ENCODE measurements around the gene SUMF1. TPM values are rescaled to one million over a fixed set of nuclear protein-coding genes. Genes with fewer than 3 reads are reported as not detected.
"Not testable (repeated sequence)": the region's sequence is repeated elsewhere in the genome, so short reads cannot be mapped to it uniquely, and the experiment has no call there.

Gene SUMF1
- total and polyA plus RNA-seq, 2 experiments from 2014 or later = 23.5 to 29.9 TPM

DNA sequence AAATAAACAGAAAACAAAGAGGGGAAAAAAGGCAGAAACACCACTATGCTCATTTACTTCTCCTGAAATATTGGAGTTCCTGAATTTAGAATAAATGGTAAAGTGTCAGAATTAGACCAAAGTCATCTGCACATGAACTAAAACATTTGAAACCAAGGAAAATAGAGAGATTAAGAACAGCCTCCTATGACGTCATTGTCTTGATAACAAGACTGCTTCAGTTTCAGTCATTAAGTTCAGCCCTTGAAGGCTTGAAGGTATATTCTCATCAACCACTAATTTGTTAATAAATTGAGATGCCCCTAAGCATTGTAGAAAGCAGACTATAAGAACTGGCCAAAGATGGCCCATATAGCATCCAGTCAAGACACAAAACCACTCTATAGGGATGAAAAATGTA lies 2.5 kb downstream of the SUMF1 start:
- Histone ChIP-seq H3K4me1 (ENCODE audit: low read depth) (no peaks in the 10 kb centered on the region), H3K4me3 (no peak overlapping the region), H3K36me3 (no peaks in the 10 kb centered on the region), H3K9me3 (ENCODE audit: low read depth) (no peaks in the 10 kb centered on the region), H3K27ac (no peak overlapping the region), H3K27me3 (no peaks in the 10 kb centered on the region)
- TF ChIP-seq, protein P1, sequence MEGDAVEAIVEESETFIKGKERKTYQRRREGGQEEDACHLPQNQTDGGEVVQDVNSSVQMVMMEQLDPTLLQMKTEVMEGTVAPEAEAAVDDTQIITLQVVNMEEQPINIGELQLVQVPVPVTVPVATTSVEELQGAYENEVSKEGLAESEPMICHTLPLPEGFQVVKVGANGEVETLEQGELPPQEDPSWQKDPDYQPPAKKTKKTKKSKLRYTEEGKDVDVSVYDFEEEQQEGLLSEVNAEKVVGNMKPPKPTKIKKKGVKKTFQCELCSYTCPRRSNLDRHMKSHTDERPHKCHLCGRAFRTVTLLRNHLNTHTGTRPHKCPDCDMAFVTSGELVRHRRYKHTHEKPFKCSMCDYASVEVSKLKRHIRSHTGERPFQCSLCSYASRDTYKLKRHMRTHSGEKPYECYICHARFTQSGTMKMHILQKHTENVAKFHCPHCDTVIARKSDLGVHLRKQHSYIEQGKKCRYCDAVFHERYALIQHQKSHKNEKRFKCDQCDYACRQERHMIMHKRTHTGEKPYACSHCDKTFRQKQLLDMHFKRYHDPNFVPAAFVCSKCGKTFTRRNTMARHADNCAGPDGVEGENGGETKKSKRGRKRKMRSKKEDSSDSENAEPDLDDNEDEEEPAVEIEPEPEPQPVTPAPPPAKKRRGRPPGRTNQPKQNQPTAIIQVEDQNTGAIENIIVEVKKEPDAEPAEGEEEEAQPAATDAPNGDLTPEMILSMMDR (IDR thresholded peaks at IDR 0.05; ENCODE audit: low read depth, low read length) = no peak
- no peak for DNase-seq (ENCODE audit: low read depth in 1 of 2, low spot score in 1 of 2)

DNA sequence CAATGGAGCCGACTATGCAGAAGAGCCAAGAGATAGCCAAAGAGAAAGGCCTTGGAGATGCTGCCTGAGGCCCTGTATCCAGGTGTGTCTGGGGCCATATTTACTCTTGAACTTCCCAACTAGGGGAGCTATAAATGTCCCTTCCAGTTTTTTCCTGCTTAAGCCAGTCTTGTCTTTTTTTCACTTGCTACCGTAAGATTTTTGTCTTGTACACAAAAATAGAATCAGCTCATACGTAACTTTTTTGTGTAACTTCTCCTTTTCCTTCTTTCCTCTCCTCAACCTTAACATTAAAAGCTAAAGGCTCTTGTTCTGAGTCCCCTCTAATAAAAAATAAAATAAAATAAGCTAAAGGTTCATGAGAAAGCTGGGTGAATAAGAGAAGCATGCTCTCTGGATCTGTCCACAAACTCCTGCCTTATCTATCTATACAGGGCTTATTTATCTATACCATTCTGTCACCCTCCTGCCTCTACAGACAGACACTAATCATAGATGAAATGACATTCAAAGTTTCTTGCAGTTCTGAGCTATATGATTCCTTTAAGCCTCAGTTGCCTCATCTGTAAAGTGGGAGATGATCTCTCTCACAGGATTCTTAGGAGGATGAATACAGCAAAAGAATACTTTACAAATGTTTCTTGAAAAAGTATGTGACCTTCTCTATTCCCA lies 4.6 kb downstream of the SUMF1 start:
- Histone ChIP-seq H3K4me1 (ENCODE audit: low read depth) (no peaks in the 10 kb centered on the region), H3K36me3 (no peaks in the 10 kb centered on the region), H3K4me3 (no peak overlapping the region), H3K27ac (no peak overlapping the region), H3K27me3 (no peaks in the 10 kb centered on the region), H3K9me3 (ENCODE audit: low read depth) (no peaks in the 10 kb centered on the region)
- DNase-seq (ENCODE audit: low read depth in 1 of 2, low spot score in 1 of 2) = no peak
- TF ChIP-seq, protein P1 (IDR thresholded peaks at IDR 0.05; ENCODE audit: low read depth, low read length) = no peak

DNA sequence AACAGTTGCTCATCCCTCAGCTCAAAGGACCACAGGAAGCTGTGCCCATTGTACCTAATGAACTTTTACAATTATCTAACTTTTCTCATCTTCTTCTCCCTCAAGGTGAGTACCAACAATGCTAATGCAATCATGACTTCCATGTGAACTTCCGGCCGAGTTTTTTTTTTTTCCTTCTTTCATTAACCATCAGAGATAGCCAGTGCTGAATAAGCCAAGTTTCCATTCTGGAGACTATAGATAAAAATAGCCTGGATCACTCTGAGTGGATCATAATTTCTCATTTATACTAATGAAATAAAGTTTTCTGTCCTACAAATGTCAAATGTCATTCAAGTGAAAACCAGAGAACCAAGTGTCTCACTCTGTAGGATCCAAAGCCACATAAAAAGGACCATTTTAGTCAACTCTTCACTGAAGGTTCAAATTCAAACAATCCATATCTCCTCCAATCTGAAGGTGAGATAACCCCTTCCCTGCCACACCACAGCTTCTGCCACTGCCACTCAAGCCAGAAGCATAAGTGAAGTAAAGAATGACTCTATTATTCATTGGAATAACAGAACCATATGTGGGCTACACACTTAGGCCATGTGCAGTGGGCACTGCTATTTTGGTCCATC lies 5.5 kb downstream of the SUMF1 start:
- Histone ChIP-seq H3K36me3 (no peaks in the 10 kb centered on the region), H3K4me1 (ENCODE audit: low read depth) (no peaks in the 10 kb centered on the region), H3K27ac (no peak overlapping the region), H3K9me3 (ENCODE audit: low read depth) (no peaks in the 10 kb centered on the region), H3K4me3 (no peak overlapping the region), H3K27me3 (no peaks in the 10 kb centered on the region)
- DNase-seq (ENCODE audit: low read depth in 1 of 2, low spot score in 1 of 2) = no peak
- TF ChIP-seq, protein P1 (IDR thresholded peaks at IDR 0.05; ENCODE audit: low read depth, low read length) = no peak

DNA sequence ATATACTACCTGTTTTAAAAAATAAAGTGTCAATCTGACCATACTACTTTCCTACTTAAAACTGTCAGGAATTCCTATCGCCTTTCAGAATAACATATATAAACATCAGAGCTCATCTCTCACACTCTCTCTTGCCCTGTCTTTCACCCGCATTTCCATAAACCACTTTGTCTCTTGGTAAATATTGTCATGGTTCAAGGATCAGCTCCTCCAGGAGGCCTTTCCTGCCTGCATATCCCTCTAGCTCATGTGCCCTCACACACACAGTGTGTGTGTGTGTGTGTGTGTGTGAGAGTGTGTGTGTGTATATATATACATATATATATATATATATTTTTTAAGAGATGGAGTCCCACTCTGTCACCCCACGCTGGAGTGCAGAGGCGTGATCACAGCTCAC lies 6.7 kb downstream of the SUMF1 start:
- no peak overlapping the region for H3K27ac ChIP-seq

DNA sequence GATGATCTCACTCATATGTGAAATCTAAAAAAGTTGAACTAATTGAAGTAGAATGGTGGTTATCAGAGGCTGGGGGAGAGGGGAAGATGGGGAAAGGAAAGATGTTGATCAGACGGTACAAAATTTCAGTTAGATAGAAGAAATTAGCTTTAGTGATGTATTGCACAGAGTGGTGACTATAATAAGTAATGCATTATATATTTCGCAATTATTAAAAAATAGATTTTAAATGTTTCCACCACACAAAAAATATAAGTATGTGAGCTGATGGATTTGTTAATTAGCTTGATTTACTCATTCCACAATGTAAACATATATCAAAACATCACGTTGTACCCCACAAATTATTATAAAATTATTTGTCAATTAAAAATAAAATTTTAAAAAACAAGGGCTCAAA lies 8.1 kb downstream of the SUMF1 start:
- no peaks in the 10 kb centered on the region for H3K9me3 ChIP-seq (ENCODE audit: low read depth)
- H3K27ac ChIP-seq = no peak overlapping the region
- no peak for DNase-seq (ENCODE audit: low read depth in 1 of 2, low spot score in 1 of 2)
- no peaks in the 10 kb centered on the region for H3K27me3 ChIP-seq
- no peaks in the 10 kb centered on the region for H3K4me1 ChIP-seq (ENCODE audit: low read depth)
- TF ChIP-seq, protein P1 (IDR thresholded peaks at IDR 0.05; ENCODE audit: low read depth, low read length) = no peak
- no peaks in the 10 kb centered on the region for H3K36me3 ChIP-seq
- no peak overlapping the region for H3K4me3 ChIP-seq

More for the DNA sequence above, 6.7 kb downstream of the SUMF1 start:
- no peak for DNase-seq (ENCODE audit: low read depth in 1 of 2, low spot score in 1 of 2)
- H3K9me3 ChIP-seq (ENCODE audit: low read depth) = no peaks in the 10 kb centered on the region
- H3K27me3 ChIP-seq = no peaks in the 10 kb centered on the region
- TF ChIP-seq, protein P1 (IDR thresholded peaks at IDR 0.05; ENCODE audit: low read depth, low read length) = no peak
- H3K4me1 ChIP-seq (ENCODE audit: low read depth) = no peaks in the 10 kb centered on the region
- H3K36me3 ChIP-seq = no peaks in the 10 kb centered on the region
- no peak overlapping the region for H3K4me3 ChIP-seq

DNA sequence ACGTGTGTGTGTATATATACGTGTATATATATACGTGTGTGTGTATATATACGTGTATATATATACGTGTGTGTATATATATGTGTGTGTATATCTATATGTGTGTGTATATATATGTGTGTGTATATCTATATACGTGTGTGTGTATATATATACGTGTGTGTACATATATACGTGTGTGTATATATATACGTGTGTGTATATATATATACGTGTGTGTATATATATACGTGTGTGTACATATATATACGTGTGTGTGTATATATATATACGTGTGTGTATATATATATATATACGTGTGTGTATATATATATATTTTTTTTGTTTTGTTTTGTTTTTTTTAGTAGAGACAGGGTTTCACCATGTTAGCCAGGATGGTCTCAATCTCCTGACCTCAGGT lies 10.3 kb downstream of the SUMF1 start:
- not testable (repeated sequence) for H3K4me3 ChIP-seq; H3K9me3 ChIP-seq (ENCODE audit: low read depth); H3K4me1 ChIP-seq (ENCODE audit: low read depth); H3K36me3 ChIP-seq; DNase-seq (ENCODE audit: low read depth in 1 of 2, low spot score in 1 of 2); H3K27me3 ChIP-seq; H3K27ac ChIP-seq

Measured in cardiac muscle cell (in vitro differentiated cells and primary cell).